ENCODE results near the gene PLXND1.

The PLXND1 gene

GRCh38 chr3:129531699-129532098 lies 74.8 kb downstream of the PLXND1 start:
- H3F3A ChIP-seq (ENCODE audit: low read depth), result no peaks in the 10 kb centered on the region
- no peaks in the 10 kb centered on the region for H4K20me1 ChIP-seq (ENCODE audit: insufficient read depth, low read length, poor library complexity, severe bottlenecking)
- no peak overlapping the region for H3K4me3 ChIP-seq (ENCODE audit: low read length, poor library complexity, severe bottlenecking)
- no peaks in the 10 kb centered on the region for H3K9me2 ChIP-seq (replicated peaks; ENCODE audit: low read depth, low read length)
- H2AFZ ChIP-seq (ENCODE audit: low read length), result no peak overlapping the region
- H3K36me3 ChIP-seq (ENCODE audit: insufficient read depth, low read length), result no peaks in the 10 kb centered on the region
- H3K4me2 ChIP-seq (ENCODE audit: low read depth, low read length, poor library complexity, severe bottlenecking), result no peak overlapping the region
- no peaks in the 10 kb centered on the region for H3K79me2 ChIP-seq (ENCODE audit: insufficient read depth, low read length)
- no peaks in the 10 kb centered on the region for H3K27me3 ChIP-seq (ENCODE audit: insufficient read depth, low read length, poor library complexity, severe bottlenecking)
- H3K9me3 ChIP-seq (ENCODE audit: insufficient read depth, low read depth, low read length), result no peaks in the 10 kb centered on the region
- TF ChIP-seq EZH2phosphoT487 (IDR thresholded peaks at IDR 0.05; ENCODE audit: borderline replicate concordance) (no peak), CTCF (conservative IDR thresholded peaks at IDR 0.05; ENCODE audit: low read length) (no peak)
- H3K4me1 ChIP-seq (ENCODE audit: insufficient read depth, low read length, poor library complexity, severe bottlenecking), result no peaks in the 10 kb centered on the region
- no peak overlapping the region for H3K9ac ChIP-seq (ENCODE audit: low read depth, low read length, poor library complexity, severe bottlenecking)

GRCh38 chr3:129530821-129531220 lies 75.7 kb downstream of the PLXND1 start:
- H3K4me1 ChIP-seq (ENCODE audit: insufficient read depth, low read length, poor library complexity, severe bottlenecking), result no peaks in the 10 kb centered on the region
- no peak overlapping the region for H3K4me3 ChIP-seq (ENCODE audit: low read length, poor library complexity, severe bottlenecking)
- no peaks in the 10 kb centered on the region for H3K79me2 ChIP-seq (ENCODE audit: insufficient read depth, low read length)
- no peaks in the 10 kb centered on the region for H3F3A ChIP-seq (ENCODE audit: low read depth)
- no peak for TF ChIP-seq EZH2phosphoT487 (IDR thresholded peaks at IDR 0.05; ENCODE audit: borderline replicate concordance)
- no peak for TF ChIP-seq CTCF (conservative IDR thresholded peaks at IDR 0.05; ENCODE audit: low read length)
- no peaks in the 10 kb centered on the region for H4K20me1 ChIP-seq (ENCODE audit: insufficient read depth, low read length, poor library complexity, severe bottlenecking)
- H3K27me3 ChIP-seq (ENCODE audit: insufficient read depth, low read length, poor library complexity, severe bottlenecking), result no peaks in the 10 kb centered on the region
- no peak overlapping the region for H3K9ac ChIP-seq (ENCODE audit: low read depth, low read length, poor library complexity, severe bottlenecking)
- no peak overlapping the region for H2AFZ ChIP-seq (ENCODE audit: low read length)
- no peaks in the 10 kb centered on the region for H3K9me3 ChIP-seq (ENCODE audit: insufficient read depth, low read depth, low read length)
- H3K36me3 ChIP-seq (ENCODE audit: insufficient read depth, low read length), result no peaks in the 10 kb centered on the region
- H3K9me2 ChIP-seq (replicated peaks; ENCODE audit: low read depth, low read length), result no peaks in the 10 kb centered on the region
- no peak overlapping the region for H3K4me2 ChIP-seq (ENCODE audit: low read depth, low read length, poor library complexity, severe bottlenecking)

- TF ChIP-seq EZH2phosphoT487 (IDR thresholded peaks at IDR 0.05; ENCODE audit: borderline replicate concordance), result no peak
- no peak for TF ChIP-seq CTCF (conservative IDR thresholded peaks at IDR 0.05; ENCODE audit: low read length)
- Histone ChIP-seq H2AFZ (ENCODE audit: low read length) (no peak overlapping the region), H3K9me3 (ENCODE audit: insufficient read depth, low read depth, low read length) (no peaks in the 10 kb centered on the region), H3K27me3 (ENCODE audit: insufficient read depth, low read length, poor library complexity, severe bottlenecking) (no peaks in the 10 kb centered on the region), H3K4me1 (ENCODE audit: insufficient read depth, low read length, poor library complexity, severe bottlenecking) (no peaks in the 10 kb centered on the region), H3K79me2 (ENCODE audit: insufficient read depth, low read length) (no peaks in the 10 kb centered on the region), H3K4me2 (ENCODE audit: low read depth, low read length, poor library complexity, severe bottlenecking) (no peak overlapping the region), H3K9me2 (replicated peaks; ENCODE audit: low read depth, low read length) (no peaks in the 10 kb centered on the region), H3K4me3 (ENCODE audit: low read length, poor library complexity, severe bottlenecking) (no peak overlapping the region), H3K9ac (ENCODE audit: low read depth, low read length, poor library complexity, severe bottlenecking) (no peak overlapping the region), H3F3A (ENCODE audit: low read depth) (no peaks in the 10 kb centered on the region), H4K20me1 (ENCODE audit: insufficient read depth, low read length, poor library complexity, severe bottlenecking) (no peaks in the 10 kb centered on the region), H3K36me3 (ENCODE audit: insufficient read depth, low read length) (no peaks in the 10 kb centered on the region)
Measured at GRCh38 chr3:129530251-129530791, 76.2 kb downstream of the PLXND1 start.
